ENCODE data around the gene CHD5.

- no peak for TF ChIP-seq CTCF (IDR thresholded peaks at IDR 0.05)
- TF ChIP-seq POLR2A (IDR thresholded peaks at IDR 0.05), result no peak
Measured at GRCh38 chr1:6222636-6223035, 42.5 kb upstream of the CHD5 start.
